Hepatocyte (in vitro differentiated cells): ENCODE results near the gene EML4.

ENCODE experiments used
- EZH2 ChIP-seq: fragments of 200-600 bp; sonication (generic); IDR thresholded peaks from 2 replicates; pipeline ENCODE4 v1.6.1; 2016; ENCODE audit warnings: antibody characterized with exemption, mild to moderate bottlenecking, borderline replicate concordance
- TF ChIP-seq, protein P1 (sequence below): fragments of 200-600 bp; sonication (generic); IDR thresholded peaks from 2 replicates; pipeline ENCODE4 v1.5.1; 2016; ENCODE audit warnings: antibody characterized with exemption, mild to moderate bottlenecking; ENCODE audit not compliant: poor library complexity

DNA sequence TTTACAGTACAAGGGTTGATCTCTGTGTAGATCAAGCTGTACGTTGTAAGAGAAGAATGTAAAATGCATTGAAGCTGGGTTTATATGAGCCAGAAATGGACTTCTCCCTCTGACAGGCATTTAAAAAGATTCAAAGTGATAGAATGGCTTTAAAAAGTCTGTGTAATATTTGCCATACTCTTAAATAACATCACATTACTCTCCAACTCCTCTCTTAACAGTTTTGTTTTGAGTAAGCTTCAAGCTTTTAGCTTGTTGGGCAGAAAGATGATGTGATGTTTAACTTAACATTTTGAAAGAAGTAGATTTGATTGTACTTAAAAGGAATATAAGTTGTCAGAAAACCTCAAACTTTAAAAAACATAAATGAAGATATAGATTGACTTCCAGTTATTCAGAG lies 119.7 kb downstream of the EML4 start:
- TF ChIP-seq EZH2: no peak
- TF ChIP-seq, protein P1, sequence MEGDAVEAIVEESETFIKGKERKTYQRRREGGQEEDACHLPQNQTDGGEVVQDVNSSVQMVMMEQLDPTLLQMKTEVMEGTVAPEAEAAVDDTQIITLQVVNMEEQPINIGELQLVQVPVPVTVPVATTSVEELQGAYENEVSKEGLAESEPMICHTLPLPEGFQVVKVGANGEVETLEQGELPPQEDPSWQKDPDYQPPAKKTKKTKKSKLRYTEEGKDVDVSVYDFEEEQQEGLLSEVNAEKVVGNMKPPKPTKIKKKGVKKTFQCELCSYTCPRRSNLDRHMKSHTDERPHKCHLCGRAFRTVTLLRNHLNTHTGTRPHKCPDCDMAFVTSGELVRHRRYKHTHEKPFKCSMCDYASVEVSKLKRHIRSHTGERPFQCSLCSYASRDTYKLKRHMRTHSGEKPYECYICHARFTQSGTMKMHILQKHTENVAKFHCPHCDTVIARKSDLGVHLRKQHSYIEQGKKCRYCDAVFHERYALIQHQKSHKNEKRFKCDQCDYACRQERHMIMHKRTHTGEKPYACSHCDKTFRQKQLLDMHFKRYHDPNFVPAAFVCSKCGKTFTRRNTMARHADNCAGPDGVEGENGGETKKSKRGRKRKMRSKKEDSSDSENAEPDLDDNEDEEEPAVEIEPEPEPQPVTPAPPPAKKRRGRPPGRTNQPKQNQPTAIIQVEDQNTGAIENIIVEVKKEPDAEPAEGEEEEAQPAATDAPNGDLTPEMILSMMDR: no peak
